GM23338 (cell line): ENCODE results near the gene UBA3. TPM values are rescaled to one million over a fixed set of nuclear protein-coding genes. Genes with fewer than 3 reads are reported as not detected.

ENCODE experiments used
- ATAC-seq: fragments of 200-7000 bp; cut with Tn5 transposase; 3 replicates; pipeline ENCODE4 v1.9.1; 2020
- DNase-seq: peaks from one replicate; pipeline ENCODE4 v3.0.0-alpha.2; 2015; ENCODE audit warnings: low spot score
- H2AFZ ChIP-seq: fragments of 200-600 bp; sonication (generic); 2 replicates; pipeline ENCODE4 v1.8.0; 2016; ENCODE audit warnings: antibody characterized with exemption, mild to moderate bottlenecking, moderate library complexity
- H3F3A ChIP-seq: fragments of 200-600 bp; sonication (generic); replicated peaks from 2 replicates; pipeline ENCODE4 v1.8.0; 2017; ENCODE audit warnings: antibody characterized with exemption, mixed run types, low read depth
- H3K27ac ChIP-seq: fragments of 200-600 bp; sonication (generic); 2 replicates; pipeline ENCODE4 v1.6.1; 2016; ENCODE audit warnings: low read depth
- H3K27me3 ChIP-seq: fragments of 200-600 bp; sonication (generic); 2 replicates; pipeline ENCODE4 v1.8.0; 2016; ENCODE audit warnings: mild to moderate bottlenecking, mixed run types, moderate library complexity; ENCODE audit not compliant: insufficient read depth
- H3K36me3 ChIP-seq: fragments of 200-600 bp; sonication (generic); 2 replicates; pipeline ENCODE4 v1.8.0; 2016; ENCODE audit warnings: mild to moderate bottlenecking; ENCODE audit not compliant: insufficient read depth
- H3K4me1 ChIP-seq: fragments of 200-600 bp; sonication (generic); 2 replicates; pipeline ENCODE4 v1.8.0; 2016; ENCODE audit warnings: mild to moderate bottlenecking, moderate library complexity; ENCODE audit not compliant: insufficient read depth
- H3K4me2 ChIP-seq: fragments of 200-600 bp; sonication (generic); 2 replicates; pipeline ENCODE4 v1.7.1; 2017; ENCODE audit warnings: mixed run types
- H3K4me3 ChIP-seq: fragments of 200-600 bp; sonication (generic); 2 replicates; pipeline ENCODE4 v1.6.1; 2016; ENCODE audit warnings: mixed run types
- H3K79me2 ChIP-seq: fragments of 200-600 bp; sonication (generic); replicated peaks from 2 replicates; pipeline ENCODE4 v1.8.0; 2017; ENCODE audit warnings: mild to moderate bottlenecking; ENCODE audit not compliant: insufficient read depth
- H3K9me2 ChIP-seq: fragments of 200-600 bp; sonication (generic); 2 replicates; pipeline ENCODE4 v1.8.0; 2017; ENCODE audit not compliant: insufficient read depth
- H4K20me1 ChIP-seq: fragments of 200-600 bp; sonication (generic); replicated peaks from 2 replicates; pipeline ENCODE4 v1.8.0; 2017; ENCODE audit warnings: mild to moderate bottlenecking; ENCODE audit not compliant: insufficient read depth
- H3K27ac Mint-ChIP-seq: 2 replicates; pipeline ENCODE4 v1.8.0; 2020; ENCODE audit warnings: inconsistent platforms, mild to moderate bottlenecking, moderate library complexity, mixed read lengths
- H3K27me3 Mint-ChIP-seq: 3 replicates; pipeline ENCODE4 v1.8.0; 2022; ENCODE audit warnings: low read depth, mild to moderate bottlenecking, moderate library complexity, mixed read lengths, inconsistent platforms; ENCODE audit not compliant: insufficient read depth, poor library complexity
- H3K36me3 Mint-ChIP-seq: 3 replicates; pipeline ENCODE4 v1.8.0; 2021; ENCODE audit warnings: low read depth, mild to moderate bottlenecking, inconsistent platforms, moderate library complexity, mixed read lengths
- H3K4me1 Mint-ChIP-seq: 3 replicates; pipeline ENCODE4 v1.8.0; 2020; ENCODE audit warnings: mild to moderate bottlenecking, inconsistent platforms, mixed read lengths
- H3K4me3 Mint-ChIP-seq: 3 replicates; pipeline ENCODE4 v1.8.0; 2021; ENCODE audit warnings: moderate library complexity, mild to moderate bottlenecking, inconsistent platforms, mixed read lengths
- H3K9me3 Mint-ChIP-seq: 3 replicates; pipeline ENCODE4 v1.8.0; 2020; ENCODE audit warnings: moderate library complexity, mild to moderate bottlenecking, inconsistent platforms, mixed read lengths
- EZH2 ChIP-seq: fragments of 200-600 bp; sonication (generic); IDR thresholded peaks from one replicate; pipeline ENCODE4 v1.8.0; 2017; ENCODE audit warnings: antibody characterized with exemption, mild to moderate bottlenecking, low read depth; ENCODE audit not compliant: unreplicated experiment
- JUNB ChIP-seq: IDR thresholded peaks from one replicate; pipeline ENCODE4 v1.6.1; 2016; ENCODE audit warnings: antibody characterized with exemption; ENCODE audit not compliant: unreplicated experiment
- NANOG ChIP-seq: IDR thresholded peaks from 2 replicates; pipeline ENCODE4 v1.6.1; 2016; ENCODE audit warnings: antibody characterized with exemption, borderline replicate concordance
- POLR2AphosphoS5 ChIP-seq: IDR thresholded peaks from 2 replicates; pipeline ENCODE4 v1.6.1; 2016; ENCODE audit warnings: antibody characterized with exemption, low read depth
- ZNF331 ChIP-seq: fragments of 250-450 bp; sonication (Bioruptor Pico); IDR thresholded peaks from 2 replicates; pipeline ENCODE4 v1.5.0; 2020; ENCODE audit warnings: low read depth, mild to moderate bottlenecking, moderate library complexity
- polyA plus RNA-seq: library from polyadenylated mRNA; unstranded; fragments of >200 nt; fragmentation: Nextera tagmentation; extraction: Ambion mirVana; gene quantifications from 2 replicates; pipeline ENCODE4 v1.2.1, GENCODE V29; 2016
- total RNA-seq: library from RNA; depleted of rRNA; stranded (reverse); fragments of >200 nt; shearing (Covaris generic); gene quantifications from 2 replicates; pipeline ENCODE4 v1.2.3, GENCODE V29; 2014
- TF ChIP-seq, protein P1 (sequence below): fragments of 250-450 bp; sonication (Bioruptor Pico); IDR thresholded peaks from 2 replicates; pipeline ENCODE4 v1.5.0; 2020; ENCODE audit warnings: mild to moderate bottlenecking, moderate library complexity
- TF ChIP-seq, protein P2 (sequence below), 2 experiments: fragments of 200-600 bp in 1 of 2; sonication (generic) in 1 of 2; conservative IDR thresholded peaks; 2 replicates each; pipeline versions ENCODE4 v1.5.1 to v1.6.1; 2016 to 2017; ENCODE audit warnings: antibody characterized with exemption in 2 of 2, low read depth in 2 of 2, mild to moderate bottlenecking in 2 of 2, moderate library complexity in 1 of 2

UBA3 gene
- total and polyA plus RNA-seq, 2 experiments from 2014 or later = 53.2 to 85.3 TPM

GRCh38 chr3:69121513-69121912, 41.3 kb upstream of the UBA3 start:
- Histone ChIP-seq H3K27me3 (no peaks in the 10 kb centered on the region), H3K9me2 (no peaks in the 10 kb centered on the region), H3K4me2 (no peak overlapping the region), H2AFZ (no peak overlapping the region), H3K4me1 (peaks cover 3% of the 10 kb centered on the region; the same call in 1 of the 2 replicates), H3F3A (no peaks in the 10 kb centered on the region), H3K4me3 (no peak overlapping the region), H3K79me2 (no peaks in the 10 kb centered on the region), H3K27ac (no peak overlapping the region), H3K36me3 (no peaks in the 10 kb centered on the region), H4K20me1 (no peaks in the 10 kb centered on the region)
- TF ChIP-seq ZNF331 (CRISPR knock-in tag) (no peak), JUNB (no peak), POLR2AphosphoS5 (no peak), NANOG (no peak), EZH2 (no peak)
- TF ChIP-seq, protein P1, sequence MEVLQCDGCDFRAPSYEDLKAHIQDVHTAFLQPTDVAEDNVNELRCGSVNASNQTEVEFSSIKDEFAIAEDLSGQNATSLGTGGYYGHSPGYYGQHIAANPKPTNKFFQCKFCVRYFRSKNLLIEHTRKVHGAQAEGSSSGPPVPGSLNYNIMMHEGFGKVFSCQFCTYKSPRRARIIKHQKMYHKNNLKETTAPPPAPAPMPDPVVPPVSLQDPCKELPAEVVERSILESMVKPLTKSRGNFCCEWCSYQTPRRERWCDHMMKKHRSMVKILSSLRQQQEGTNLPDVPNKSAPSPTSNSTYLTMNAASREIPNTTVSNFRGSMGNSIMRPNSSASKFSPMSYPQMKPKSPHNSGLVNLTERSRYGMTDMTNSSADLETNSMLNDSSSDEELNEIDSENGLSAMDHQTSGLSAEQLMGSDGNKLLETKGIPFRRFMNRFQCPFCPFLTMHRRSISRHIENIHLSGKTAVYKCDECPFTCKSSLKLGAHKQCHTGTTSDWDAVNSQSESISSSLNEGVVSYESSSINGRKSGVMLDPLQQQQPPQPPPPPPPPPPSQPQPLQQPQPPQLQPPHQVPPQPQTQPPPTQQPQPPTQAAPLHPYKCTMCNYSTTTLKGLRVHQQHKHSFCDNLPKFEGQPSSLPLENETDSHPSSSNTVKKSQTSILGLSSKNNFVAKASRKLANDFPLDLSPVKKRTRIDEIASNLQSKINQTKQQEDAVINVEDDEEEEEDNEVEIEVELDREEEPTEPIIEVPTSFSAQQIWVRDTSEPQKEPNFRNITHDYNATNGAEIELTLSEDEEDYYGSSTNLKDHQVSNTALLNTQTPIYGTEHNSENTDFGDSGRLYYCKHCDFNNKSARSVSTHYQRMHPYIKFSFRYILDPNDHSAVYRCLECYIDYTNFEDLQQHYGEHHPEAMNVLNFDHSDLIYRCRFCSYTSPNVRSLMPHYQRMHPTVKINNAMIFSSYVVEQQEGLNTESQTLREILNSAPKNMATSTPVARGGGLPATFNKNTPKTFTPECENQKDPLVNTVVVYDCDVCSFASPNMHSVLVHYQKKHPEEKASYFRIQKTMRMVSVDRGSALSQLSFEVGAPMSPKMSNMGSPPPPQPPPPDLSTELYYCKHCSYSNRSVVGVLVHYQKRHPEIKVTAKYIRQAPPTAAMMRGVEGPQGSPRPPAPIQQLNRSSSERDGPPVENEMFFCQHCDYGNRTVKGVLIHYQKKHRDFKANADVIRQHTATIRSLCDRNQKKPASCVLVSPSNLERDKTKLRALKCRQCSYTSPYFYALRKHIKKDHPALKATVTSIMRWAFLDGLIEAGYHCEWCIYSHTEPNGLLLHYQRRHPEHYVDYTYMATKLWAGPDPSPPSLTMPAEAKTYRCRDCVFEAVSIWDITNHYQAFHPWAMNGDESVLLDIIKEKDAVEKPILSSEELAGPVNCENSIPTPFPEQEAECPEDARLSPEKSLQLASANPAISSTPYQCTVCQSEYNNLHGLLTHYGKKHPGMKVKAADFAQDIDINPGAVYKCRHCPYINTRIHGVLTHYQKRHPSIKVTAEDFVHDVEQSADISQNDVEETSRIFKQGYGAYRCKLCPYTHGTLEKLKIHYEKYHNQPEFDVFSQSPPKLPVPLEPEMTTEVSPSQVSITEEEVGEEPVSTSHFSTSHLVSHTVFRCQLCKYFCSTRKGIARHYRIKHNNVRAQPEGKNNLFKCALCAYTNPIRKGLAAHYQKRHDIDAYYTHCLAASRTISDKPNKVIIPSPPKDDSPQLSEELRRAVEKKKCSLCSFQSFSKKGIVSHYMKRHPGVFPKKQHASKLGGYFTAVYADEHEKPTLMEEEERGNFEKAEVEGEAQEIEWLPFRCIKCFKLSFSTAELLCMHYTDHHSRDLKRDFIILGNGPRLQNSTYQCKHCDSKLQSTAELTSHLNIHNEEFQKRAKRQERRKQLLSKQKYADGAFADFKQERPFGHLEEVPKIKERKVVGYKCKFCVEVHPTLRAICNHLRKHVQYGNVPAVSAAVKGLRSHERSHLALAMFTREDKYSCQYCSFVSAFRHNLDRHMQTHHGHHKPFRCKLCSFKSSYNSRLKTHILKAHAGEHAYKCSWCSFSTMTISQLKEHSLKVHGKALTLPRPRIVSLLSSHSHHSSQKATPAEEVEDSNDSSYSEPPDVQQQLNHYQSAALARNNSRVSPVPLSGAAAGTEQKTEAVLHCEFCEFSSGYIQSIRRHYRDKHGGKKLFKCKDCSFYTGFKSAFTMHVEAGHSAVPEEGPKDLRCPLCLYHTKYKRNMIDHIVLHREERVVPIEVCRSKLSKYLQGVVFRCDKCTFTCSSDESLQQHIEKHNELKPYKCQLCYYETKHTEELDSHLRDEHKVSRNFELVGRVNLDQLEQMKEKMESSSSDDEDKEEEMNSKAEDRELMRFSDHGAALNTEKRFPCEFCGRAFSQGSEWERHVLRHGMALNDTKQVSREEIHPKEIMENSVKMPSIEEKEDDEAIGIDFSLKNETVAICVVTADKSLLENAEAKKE (CRISPR knock-in tag) = no peak
- TF ChIP-seq, protein P2, sequence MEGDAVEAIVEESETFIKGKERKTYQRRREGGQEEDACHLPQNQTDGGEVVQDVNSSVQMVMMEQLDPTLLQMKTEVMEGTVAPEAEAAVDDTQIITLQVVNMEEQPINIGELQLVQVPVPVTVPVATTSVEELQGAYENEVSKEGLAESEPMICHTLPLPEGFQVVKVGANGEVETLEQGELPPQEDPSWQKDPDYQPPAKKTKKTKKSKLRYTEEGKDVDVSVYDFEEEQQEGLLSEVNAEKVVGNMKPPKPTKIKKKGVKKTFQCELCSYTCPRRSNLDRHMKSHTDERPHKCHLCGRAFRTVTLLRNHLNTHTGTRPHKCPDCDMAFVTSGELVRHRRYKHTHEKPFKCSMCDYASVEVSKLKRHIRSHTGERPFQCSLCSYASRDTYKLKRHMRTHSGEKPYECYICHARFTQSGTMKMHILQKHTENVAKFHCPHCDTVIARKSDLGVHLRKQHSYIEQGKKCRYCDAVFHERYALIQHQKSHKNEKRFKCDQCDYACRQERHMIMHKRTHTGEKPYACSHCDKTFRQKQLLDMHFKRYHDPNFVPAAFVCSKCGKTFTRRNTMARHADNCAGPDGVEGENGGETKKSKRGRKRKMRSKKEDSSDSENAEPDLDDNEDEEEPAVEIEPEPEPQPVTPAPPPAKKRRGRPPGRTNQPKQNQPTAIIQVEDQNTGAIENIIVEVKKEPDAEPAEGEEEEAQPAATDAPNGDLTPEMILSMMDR (conservative IDR thresholded peaks at IDR 0.05; ENCODE audit: low read depth in 2 of 2) = no peak
- no peaks in the 10 kb centered on the region for H3K36me3 Mint-ChIP-seq
- H3K4me1 Mint-ChIP-seq = peaks cover 5% of the 10 kb centered on the region; the same call in 2 of the 3 replicates
- no peak overlapping the region for H3K4me3 Mint-ChIP-seq
- no peaks in the 10 kb centered on the region for H3K27me3 Mint-ChIP-seq
- no peaks in the 10 kb centered on the region for H3K9me3 Mint-ChIP-seq
- no peak overlapping the region for H3K27ac Mint-ChIP-seq
- no peak for DNase-seq
- ATAC-seq = no peak
